H1 (cell line): Measurements from ENCODE around the gene NEGR1. TPM values are rescaled to one million over a fixed set of nuclear protein-coding genes. Genes with fewer than 3 reads are reported as not detected.

ENCODE experiments used
- KDM5A ChIP-seq: fragments of 200-600 bp; IDR thresholded peaks from 2 replicates; pipeline ENCODE4 v1.7.1; 2012; ENCODE audit warnings: mild to moderate bottlenecking, low read length, inconsistent platforms, mixed read lengths
- SP1 ChIP-seq: IDR thresholded peaks from 2 replicates; pipeline ENCODE4 v1.6.1; 2011; ENCODE audit warnings: low read depth, low read length
- polyA plus RNA-seq, 7 experiments: library from polyadenylated mRNA; depleted of rRNA in 3 of 7; stranded (reverse) in 5 of 7; unstranded in 2 of 7; fragments of >200 nt in 5 of 7; fragments of 200-250 nt in 2 of 7; gene quantifications; 1 replicate in 5 of 7; 2 replicates in 1 of 7; 4 replicates in 1 of 7; pipeline versions ENCODE4 v1.2.1 to v1.2.3, GENCODE V29; 2011 to 2013; ENCODE audit warnings: missing spikeins in 2 of 7, mixed read lengths in 2 of 7
- total RNA-seq: library from RNA; stranded (reverse); fragmentation: NEBNext Ultra II Directional; extraction: Animal tissue kit (Norgen Biotek cat#: 25700); gene quantifications from 2 replicates; pipeline ENCODE4 v1.2.1, GENCODE V29; 2021

The NEGR1 gene
- total and polyA plus RNA-seq, 2 of the 8 experiments (the other 6 are each of a cell fraction or from before 2014, with no cell fraction given): 0.71 to 1.3 TPM

GRCh38 chr1:72207059-72207458, 75.3 kb downstream of the NEGR1 start (continued):
- TF ChIP-seq KDM5A (no peak), SP1 (no peak)
